GM19035 (cell line): ENCODE data around the gene CACUL1.

Source experiments
- ATAC-seq: cut with Tn5 transposase; IDR thresholded peaks from one replicate; pipeline ENCODE4 v1.9.1; 2021; ENCODE audit not compliant: unreplicated experiment

Gene CACUL1

GRCh38 chr10:118735294-118735693, 19.5 kb downstream of the CACUL1 start:
- no peak for ATAC-seq

- no peak for ATAC-seq
Observed at GRCh38 chr10:118734475-118734874, 20.3 kb downstream of the CACUL1 start.

- ATAC-seq = no peak
Observed at GRCh38 chr10:118732245-118733165, 22.3 kb downstream of the CACUL1 start.

- no peak for ATAC-seq
Observed at GRCh38 chr10:118730756-118731456, 23.9 kb downstream of the CACUL1 start.

GRCh38 chr10:118729641-118730258, 25.0 kb downstream of the CACUL1 start:
- ATAC-seq = peak; percentile 87

- no peak for ATAC-seq
Observed at GRCh38 chr10:118729200-118729599, 25.6 kb downstream of the CACUL1 start.

- no peak for ATAC-seq
Observed at GRCh38 chr10:118725886-118726500, 28.8 kb downstream of the CACUL1 start.

GRCh38 chr10:118723466-118723865, 31.3 kb downstream of the CACUL1 start:
- ATAC-seq = no peak

- no peak for ATAC-seq
Observed at GRCh38 chr10:118721539-118721876, 33.3 kb downstream of the CACUL1 start.

- ATAC-seq = peak; percentile 56
Observed at GRCh38 chr10:118720685-118721538, 33.9 kb downstream of the CACUL1 start.

- ATAC-seq = no peak
Observed at GRCh38 chr10:118714366-118714765, 40.4 kb downstream of the CACUL1 start.

GRCh38 chr10:118712930-118713634, 41.7 kb downstream of the CACUL1 start:
- ATAC-seq = no peak

- ATAC-seq = no peak
Observed at GRCh38 chr10:118712080-118712479, 42.7 kb downstream of the CACUL1 start.

GRCh38 chr10:118710487-118710886, 44.3 kb downstream of the CACUL1 start:
- ATAC-seq = no peak

GRCh38 chr10:118708571-118708970, 46.2 kb downstream of the CACUL1 start:
- no peak for ATAC-seq

GRCh38 chr10:118704711-118705110, 50.1 kb downstream of the CACUL1 start:
- no peak for ATAC-seq

GRCh38 chr10:118701529-118702323, 53.0 kb downstream of the CACUL1 start:
- ATAC-seq = no peak

- ATAC-seq = peak; percentile 95
Observed at GRCh38 chr10:118698421-118698820, 56.3 kb downstream of the CACUL1 start.

- ATAC-seq = no peak
Observed at GRCh38 chr10:118694848-118695247, 59.9 kb downstream of the CACUL1 start.
